Activated T-cell treated with anti-CD3 and anti-CD28 coated beads, Interleukin-2, amount 50 U/mL, for 48 hours (primary cell): Measurements from ENCODE around the gene GNA14.
"Not testable (repeated sequence)": the region's sequence is repeated elsewhere in the genome, so short reads cannot be mapped to it uniquely, and the experiment has no call there.

Experiments used
- DNase-seq, 2 experiments: peaks; one replicate each; pipeline ENCODE4 v3.0.0-alpha.2; 2020

The GNA14 gene

DNA sequence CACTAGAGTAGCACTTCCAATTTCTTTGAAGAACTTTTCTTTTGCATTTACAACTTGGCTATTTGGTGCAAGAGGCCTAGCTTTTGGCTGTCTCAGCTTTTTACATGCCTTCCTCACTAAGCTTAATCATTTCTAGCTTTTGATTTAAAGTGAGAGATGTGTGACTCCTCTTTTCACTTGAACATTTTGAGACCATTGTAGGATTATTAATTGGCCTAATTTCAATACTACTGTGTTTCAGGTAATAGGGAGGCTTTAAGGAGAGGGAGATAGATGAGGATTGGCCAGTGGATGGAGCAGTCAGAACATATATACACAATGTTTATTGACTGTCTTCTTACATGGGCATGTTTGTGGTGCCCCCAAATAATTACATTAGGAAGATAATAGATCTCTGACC is 161.7 kb downstream of the GNA14 start:
- no peak for DNase-seq

DNA sequence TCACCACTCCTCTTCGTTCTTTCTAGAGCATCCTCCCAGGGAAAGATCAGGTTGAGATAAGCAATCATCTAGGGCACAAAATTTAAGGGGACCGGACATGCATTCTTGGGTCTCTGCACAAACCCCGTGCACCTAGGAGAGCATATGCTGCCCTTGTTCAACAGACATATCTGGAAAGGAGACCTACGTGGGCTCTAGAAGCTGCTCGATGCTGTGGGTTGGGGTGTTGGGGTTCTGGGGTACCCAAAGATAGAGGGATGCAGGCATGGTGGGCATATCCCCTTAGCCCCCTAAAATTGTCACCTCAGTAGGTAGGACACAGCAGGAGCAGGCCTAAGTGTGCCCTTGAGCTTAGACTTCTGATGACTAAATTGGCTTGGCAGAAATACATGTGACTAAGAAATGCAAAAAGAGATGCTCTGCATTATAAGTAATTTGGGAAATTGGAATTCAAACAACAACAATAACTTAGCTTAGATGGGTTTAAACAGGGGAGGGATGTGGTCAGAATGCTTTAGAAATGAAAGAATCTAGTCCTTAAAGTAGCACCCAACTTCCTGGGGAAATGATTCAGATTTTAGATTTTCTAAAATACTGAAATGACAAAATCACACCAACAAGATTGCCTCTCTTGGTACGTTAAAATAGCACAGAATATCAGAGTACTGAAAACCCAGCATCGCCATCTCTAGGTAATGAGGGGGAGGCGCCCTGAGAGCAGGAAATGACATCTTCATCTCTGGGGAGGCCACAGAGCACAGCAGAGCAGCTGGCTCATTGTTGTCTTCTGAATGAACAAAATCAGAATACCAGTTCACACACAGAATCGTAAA is 172.3 kb downstream of the GNA14 start:
- DNase-seq: peak; percentile 61 to 72

DNA sequence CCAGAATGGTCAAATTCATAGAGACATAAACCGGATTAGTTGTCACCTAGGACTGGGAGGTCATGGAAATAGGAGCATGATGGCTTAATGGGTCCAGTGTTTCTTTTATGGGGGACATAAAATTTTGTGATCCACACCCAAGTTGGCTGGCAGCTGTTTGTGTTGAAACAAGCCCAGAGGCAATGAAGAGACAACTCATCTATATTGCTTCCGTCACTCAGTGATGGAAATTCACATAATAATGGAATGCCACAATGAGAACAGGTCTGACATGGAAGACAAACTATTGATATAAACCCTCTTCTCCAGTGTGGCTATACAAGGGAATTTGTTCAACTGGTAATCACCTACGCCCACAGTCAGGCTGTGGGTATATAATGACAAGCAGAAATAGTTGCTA is 173.2 kb downstream of the GNA14 start:
- no peak for DNase-seq

DNA sequence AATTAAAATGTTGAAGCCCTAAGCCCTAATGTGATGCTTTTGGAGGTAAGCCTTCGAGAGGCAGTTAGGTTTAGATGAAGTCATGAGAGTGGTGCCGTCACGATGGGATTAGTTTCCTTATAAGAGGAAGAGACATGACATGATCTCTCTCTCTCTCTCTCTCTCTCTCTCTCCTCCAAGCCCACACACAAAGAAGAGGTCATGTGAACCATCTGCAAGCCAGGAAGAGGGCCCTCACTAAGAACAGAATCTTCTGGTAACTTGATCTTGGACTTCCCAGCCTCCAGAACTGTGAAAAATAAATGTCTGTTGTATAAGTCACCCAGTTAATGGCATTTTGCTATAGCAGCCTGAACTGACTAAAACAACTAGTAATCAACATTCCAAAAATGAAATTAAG is 175.5 kb downstream of the GNA14 start:
- DNase-seq: no peak

DNA sequence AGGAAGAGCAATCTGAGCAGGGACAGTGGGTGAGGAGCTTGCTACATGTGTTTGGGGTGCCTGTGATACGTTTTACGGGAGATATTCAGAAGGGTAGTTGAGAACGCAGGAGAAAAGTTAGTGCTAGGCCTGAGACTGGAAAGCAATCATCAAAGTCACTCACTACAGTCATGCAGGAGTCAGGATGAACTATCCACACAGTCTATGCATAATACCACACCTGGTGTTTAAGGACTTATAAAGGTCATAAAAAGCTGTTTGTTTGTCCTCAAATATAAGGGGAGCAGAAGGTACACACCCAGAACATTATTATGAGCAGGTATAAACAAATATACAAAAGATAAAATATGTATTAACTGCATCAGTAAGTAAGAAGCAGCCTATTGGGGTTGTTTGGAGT is 176.6 kb downstream of the GNA14 start:
- no peak for DNase-seq

DNA sequence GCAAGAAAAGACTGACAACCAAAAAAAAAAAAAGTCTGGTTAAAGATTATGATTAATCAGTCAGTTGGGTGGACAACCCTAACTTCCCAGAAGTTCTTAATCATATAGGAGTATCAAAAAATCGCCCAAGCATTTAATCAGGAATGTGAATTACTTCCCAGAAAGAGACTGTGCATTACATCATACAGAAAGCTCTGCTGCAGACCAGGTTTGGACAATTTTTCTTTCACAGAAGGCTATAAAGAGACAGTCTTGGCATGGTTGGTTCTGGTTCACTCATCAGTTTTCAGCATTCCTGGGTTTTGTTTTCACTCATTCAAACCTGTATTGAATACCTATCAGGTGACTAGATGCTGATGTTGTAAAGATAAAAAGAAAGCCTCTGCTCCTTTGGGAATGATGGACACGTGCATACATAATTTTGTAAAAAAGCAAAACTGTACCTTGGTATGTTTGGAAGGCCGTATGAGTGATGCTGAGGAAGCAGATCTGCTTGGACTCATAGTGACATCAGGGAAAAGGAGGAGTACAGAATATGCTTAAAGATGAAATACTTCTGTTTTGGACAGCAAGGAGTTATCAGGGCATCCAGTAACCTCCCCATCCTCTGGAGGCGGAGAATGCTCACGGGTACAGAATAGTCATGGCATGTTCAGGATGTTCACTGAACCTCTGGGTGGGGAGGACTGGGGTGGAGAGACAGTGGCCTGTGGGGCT is 178.4 kb downstream of the GNA14 start:
- DNase-seq: no peak

DNA sequence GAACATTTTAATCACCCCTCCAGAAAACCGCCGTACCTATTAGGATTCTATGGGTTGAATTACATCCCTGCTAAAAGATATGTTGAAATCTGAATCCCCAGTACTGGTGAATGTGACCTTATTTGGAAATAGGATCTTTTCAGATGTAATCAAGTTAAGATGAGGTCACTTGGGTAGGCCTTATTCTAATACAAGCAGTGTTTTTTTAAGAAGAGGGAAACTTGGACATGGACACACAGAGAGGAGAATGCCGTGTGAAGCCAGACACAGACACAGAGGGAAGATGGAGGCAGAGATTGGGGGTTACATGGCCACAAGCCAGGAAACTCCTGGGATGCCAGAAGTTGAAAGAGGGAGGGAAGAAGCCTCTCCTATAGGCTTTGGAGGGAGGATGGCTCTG is 183.5 kb downstream of the GNA14 start:
- DNase-seq: no peak

DNA sequence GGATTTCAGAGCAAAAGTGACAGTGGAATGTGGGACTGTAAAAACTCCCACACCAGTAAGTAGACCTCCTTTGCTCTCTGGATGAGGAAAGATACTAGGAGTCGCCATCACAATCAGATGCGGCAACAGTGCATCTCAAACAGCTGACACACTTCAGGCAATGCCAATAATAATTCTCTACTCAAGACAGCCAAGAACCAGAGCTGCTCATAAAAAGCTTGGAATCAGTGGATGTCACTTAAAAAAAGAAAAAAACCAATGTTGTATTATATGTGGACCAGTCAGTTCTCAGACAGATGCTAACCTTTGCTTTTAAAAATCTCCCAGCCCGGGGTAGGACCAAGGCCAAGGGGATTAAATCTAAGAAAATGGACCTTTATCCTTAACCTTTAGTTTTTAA is 185.0 kb downstream of the GNA14 start:
- DNase-seq: no peak

DNA sequence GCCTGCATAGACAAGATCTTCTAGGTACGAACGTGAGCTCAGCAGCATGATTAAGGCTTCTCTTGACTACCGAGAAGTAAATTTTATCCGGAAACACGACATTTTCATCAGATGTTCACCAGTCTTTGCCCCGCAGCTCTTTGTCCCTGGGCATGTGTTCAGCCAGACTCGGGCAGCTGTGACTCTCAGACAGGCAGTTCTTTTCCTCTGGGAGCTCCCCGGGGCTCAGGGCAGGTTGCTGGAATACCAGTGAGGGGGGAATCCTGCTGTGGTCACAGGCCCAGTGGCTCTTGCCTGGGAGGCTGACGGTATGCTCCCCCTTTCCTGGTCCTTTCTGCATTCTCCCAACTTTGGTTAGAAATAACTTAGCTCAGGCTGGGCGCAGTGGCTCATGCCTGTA is 186.1 kb downstream of the GNA14 start:
- no peak for DNase-seq

DNA sequence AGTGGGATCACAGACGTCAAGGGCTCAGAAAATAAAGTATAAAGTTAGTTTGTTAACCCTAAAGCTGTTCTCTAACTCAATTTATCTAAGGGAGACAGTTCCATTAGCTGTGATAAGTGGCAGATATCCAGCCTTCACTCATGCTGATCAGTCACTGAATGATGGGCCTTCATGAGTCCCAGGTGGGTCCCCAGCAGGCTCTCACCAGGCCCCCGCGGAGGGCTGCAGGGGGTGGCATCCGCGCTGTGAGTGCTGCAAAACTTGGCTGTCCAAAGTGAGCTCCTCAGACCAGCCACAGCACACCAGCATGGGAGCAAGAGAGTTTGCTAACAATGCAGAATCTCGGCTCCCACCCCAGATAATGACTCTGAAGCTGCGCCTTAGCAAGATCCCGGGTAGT is 187.2 kb downstream of the GNA14 start:
- no peak for DNase-seq

DNA sequence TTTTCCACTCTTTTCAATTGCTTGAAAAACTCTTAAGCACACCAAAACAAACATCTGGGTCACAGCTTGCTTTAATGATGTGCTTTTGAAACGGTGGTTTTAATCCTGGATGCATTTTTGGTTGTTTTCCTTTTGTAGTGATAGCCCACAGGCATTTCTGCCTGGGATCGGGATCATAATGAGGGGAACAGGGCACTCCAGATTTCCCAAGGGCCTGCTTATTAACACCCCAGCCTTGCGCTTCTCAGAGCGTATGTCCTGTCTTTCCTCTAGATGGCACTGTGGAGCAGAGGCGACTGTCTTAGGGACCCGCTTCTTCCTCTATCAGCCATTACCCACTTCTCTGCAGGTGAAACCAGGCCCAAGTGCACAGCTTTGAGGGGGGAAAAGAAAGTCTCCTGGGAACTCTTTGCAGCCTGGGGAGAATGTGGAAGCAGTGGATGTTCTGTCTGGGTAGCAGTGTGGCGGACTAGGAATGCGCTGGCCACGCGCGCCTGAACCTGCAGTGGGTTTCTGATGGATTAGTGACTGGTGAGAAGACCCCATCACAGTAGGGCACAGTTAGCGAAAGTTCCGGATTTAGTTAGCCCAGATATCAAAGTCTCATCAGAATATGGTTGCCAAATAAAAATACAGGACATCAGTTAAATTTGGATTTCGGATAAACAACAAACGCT is 190.1 kb downstream of the GNA14 start:
- peak; percentile 73 to 75 for DNase-seq

DNA sequence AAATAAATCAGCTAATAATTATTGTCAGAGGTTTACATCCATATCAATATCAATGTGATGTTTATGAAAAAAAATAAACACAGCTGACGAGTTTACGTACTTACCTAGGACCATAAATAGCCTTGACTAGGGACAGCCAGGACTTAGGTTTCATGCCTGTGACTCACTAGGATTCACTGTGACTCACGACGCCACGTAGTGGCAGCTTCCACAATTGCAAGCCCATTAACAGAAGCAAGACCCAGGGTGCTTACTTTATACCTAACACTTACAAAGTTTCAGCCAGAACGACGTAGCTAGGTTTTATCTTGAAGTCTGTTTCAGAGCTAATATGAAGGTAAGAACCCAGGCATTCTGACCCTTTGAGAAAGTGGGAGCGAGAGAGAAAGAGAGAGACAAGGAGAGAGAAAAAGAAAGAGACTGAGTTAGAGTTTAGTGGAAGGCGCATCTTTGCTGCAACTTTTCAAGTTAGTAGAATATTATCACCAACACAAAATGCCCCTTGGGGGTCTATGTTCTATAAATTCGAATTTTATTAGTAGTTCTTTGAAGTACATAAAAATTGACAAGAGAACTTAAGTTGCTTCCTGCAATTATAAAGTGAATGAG is 191.2 kb downstream of the GNA14 start:
- peak; percentile 91 to 95 for DNase-seq

DNA sequence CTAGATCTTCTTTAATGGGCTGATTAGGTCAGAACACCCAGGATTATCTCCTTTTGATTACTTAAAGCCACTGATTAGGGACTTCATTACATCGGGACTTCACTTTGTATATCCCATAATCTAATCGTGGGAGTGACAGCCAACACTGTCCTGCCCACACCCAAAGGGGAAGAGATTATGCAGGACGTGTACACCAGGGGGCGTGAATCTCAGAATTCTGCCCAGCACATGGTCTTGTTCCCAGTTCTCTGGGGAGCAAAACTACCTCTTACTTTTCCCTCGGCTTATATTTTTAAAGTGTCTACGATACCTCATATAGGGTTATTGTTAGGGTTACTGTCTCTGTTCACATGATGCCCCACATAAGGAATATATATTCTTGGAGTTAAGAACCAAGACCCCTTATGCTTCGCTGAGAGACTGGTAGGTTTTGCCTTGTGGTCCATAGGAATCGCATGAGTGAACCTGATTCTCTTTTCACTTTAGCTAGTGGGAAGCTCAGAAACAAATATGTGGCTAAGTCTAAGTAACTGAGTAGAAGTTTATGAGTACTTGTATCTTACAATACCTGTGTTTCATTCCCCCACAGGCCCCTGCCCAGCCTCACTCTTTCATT is 192.7 kb downstream of the GNA14 start:
- DNase-seq: peak; percentile 57 to 64

DNA sequence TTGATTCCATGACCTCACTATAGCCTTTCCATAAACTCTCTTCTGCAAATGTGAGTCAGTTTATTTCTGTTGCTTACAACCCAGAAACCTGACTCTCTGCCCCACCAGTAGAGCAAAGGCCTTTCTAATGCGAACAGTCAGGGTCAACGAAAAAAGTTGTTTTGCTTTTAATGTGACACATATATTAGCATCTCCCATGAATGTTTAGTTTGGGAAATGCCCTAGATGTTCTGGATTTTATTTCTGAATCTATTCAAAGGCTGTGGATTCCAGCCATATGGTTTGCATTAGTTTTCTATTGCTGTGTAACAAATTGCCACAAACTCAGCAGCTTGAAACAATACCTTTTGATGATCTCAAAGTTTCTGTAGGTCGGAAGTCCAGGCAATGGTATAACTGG is 193.5 kb downstream of the GNA14 start:
- no peak for DNase-seq

DNA sequence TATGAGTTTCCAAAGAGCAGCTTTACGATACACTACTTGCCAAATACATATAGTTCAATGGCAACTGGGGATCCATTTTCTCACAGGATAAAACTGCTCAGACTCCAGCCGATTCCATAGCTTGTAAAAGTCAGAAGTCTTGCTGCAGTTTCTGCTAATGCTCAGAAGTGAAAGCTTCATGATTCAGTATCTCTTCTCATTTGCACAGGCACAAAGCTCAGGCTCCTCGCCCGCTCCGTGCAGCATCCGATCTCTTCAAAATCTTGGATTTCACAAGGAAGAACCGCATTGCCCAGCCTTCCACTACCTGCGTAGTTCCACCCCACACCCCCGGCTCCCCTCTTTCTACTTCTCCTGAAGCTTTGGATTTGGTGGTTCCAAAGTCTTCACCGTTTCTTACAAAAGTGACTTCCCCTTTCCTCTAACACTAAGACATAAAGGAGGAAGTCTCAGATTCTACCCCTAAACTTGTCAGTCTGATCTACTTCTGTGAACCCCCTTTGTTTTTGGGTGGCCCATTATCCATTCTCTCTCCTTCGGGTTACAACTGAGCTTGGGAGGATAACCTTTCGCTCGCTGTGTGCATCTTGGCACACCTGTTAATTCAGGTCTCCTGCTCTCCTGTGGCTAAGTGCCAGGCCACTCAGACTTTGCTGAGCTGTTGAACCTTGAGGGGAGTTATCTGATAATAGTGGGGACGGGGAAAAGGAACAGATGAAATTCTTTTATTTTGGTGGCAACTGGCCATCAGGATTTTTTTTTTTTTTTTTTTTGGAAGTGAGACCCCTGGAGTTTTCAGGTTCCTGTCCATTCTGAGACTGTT is 194.1 kb downstream of the GNA14 start:
- DNase-seq: no peak

DNA sequence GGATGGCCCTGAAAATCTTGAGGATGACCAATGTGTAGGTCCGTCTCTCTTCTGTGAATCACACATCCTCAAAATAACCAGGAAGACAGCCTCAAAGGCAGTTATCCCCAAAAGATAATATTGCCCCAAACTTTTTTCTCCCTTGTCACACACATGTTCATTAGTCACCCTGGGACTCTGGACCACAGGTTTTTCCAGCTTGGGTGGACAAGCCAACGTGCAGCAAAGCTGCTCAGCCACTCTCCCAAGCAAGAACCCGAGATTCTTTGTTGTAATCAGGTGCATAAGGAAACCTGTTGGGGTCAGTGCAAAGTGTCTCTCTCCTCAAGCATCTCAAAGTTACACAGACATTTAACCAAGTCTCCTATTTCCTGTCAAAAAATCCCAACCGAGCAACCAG is 196.6 kb downstream of the GNA14 start:
- no peak for DNase-seq

DNA sequence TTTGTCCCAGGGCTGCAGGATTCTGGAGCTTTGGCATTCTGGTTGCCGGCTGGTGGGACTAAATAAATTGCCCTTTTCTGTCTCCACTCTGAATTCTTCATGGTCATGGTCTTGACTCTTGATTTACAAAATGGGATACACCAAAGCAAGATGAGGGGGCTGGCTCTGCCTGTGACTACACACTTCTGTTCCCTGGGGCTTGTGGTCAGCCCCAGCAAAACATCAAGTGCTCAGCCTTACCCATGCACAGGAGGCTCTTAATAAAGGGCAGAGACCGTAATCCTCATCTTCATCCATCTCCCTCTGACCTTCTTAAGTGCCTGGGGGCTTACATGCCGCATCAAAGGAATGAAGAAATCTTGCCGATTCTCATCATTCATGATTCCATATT is 198.0 kb downstream of the GNA14 start:
- DNase-seq: no peak

DNA sequence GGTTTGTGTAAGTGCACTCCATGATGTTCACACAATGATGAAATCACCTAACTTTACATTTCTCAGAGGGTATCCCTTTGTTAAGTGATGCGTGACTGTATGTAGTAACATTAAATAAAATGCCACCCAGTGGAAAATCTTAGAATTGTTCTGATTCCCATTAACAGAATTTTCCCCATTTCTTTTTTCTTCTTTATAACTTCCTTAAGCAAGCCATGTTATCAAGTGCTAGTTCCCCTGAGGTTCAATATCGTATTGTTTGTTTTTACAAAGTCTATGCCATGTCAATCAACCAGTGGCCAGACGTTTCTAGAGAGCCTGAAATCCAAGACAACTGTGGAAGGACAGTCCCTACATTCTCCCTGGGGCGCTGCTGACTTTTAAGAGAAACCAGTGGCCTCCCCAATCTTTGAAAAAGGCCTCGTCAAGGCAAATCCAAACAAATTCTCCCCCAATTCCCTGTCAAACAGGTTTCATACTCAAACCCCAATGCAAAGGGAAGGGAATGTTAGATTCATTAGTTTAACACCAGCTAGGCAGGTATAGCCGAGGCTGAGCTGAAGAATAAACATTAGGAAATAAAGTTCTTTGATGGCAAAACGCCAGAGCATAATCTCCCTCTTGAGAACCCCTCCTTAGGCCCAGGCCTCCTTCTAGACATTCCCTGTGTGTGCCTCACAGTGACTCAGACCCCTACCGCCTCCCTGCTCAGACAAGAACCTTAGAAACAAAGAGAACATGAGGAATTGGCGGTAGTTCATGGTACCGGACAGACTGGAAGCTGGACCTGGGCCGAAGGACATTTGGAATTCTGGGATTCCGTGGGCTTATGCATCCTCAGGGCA is 198.7 kb downstream of the GNA14 start:
- no peak for DNase-seq

DNA sequence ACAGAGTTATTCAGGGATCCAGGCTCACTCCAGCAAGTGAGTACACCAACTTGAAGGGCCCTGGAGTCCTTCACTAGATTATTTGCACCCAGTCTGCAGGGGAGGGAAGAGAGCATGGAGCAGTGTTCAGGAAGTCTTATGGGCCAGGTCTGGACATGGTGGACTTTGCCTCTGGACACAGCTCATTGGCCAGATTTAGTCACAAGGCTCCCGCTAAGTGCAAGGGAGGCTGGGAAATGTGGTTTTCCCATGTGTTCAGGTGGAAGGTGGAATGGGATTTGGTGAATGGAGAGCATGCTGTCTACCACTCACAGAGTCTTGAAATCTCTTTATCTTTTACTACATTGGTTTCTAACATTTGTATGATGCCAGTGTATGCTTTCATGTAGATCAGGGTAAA is 200.5 kb downstream of the GNA14 start:
- no peak for DNase-seq

DNA sequence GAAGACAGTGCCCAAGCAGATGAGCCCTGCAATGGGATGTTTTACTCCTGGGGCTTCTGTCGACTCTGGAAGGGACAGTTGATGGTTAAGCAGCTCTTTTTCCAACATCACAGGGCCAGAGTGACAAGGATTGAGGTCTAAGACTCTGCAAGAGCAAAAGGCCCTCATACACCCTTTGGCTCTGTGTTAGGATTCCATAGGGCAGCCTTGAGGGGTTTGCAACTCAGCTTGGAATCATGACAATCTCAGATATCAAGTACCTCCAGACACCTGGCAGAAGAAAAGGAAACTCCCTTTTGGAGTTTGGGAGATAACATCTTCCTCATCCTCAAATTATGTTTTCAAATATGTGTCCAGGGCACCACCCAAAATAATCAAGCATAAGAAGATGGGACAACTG is 205.7 kb downstream of the GNA14 start:
- no peak for DNase-seq

DNA sequence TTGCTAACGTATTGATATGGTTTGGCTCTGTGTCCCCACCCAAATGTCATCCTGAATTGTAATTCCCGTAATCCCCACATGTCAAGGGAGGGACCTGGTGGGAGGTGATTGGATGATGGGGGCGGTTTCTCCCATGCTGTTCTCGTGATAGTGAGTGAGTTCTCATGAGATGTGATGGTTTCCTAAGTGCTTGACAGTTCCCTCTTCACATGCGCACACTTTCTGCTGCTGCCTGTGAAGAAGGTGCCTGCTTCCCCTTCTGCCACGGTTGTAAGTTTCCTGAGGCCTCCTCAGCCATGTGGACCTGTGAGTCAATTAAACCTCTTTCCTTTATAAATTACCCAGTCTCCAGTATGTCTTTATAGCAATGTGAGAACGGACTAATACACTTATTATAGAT is 207.0 kb downstream of the GNA14 start:
- not testable (repeated sequence) for DNase-seq
